ENCODE results near the gene SHISA7.

Gene SHISA7

DNA sequence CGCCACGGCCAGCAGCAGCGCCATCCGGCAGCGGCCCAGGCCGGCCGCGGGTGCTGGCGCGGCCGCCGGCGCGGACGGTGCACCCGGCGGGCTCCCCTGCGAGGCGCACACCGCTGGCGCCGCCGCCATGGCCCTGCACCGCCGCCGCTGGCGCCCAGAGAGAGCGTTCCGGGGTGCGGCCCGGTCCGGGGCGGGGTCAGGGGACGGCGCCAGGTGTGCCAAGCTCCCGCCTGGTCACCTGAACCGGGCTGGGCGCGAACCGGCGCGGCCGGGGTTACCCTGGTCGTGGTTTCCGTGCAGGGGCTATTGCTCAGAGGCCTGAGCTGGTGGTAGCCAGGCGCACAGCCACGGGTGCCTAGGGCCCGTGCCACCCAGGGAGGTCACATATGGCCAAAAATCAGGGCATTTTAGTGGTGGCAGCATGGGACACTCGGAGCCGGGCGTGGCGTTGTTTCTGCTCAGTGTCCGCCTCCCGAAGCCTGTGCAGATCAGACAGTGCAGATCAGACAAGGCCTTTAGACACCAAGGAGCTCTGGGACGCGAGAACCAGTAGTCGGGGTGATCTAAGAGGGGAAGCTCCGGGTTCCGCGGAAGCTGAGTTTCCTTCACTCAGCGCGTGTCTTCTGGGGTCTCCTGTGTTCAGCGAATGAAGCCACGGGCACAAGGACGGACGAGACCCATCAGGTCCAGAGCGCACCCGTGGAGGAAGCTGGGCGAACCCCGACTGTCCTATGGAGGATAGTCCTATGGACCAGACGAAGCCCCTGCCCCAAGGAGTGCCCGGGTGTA lies 58.8 kb downstream of the SHISA7 start, which contains the start of gene TMEM238:
Gene TMEM238, minus strand, starts transcription at position 162 of the 789 bp plus-strand sequence. Its CDS starts 33 bp downstream, at position 129.
- H3K27ac ChIP-seq (replicated peaks), result peak within 1 kb of the TSS; percentile 74
- peak; percentile 31; the same call in 1 of the 2 replicates for TF ChIP-seq POLR2AphosphoS5 (IDR thresholded peaks at IDR 0.05; ENCODE audit: low read depth)
- no peak for TF ChIP-seq SPI1 (IDR thresholded peaks at IDR 0.05; ENCODE audit: borderline replicate concordance, low read depth)
- peak within 1 kb of the TSS; percentile 51 for H3K4me3 ChIP-seq (replicated peaks; ENCODE audit: insufficient read depth, low read length)
- DNase-seq (ENCODE audit: low read depth in 1 of 2, low spot score in 1 of 2), result peak in 1 of 2 experiments; percentile 39
- H3K27me3 ChIP-seq (ENCODE audit: insufficient read depth, poor library complexity, severe bottlenecking), result no peaks in the 10 kb centered on the region

DNA sequence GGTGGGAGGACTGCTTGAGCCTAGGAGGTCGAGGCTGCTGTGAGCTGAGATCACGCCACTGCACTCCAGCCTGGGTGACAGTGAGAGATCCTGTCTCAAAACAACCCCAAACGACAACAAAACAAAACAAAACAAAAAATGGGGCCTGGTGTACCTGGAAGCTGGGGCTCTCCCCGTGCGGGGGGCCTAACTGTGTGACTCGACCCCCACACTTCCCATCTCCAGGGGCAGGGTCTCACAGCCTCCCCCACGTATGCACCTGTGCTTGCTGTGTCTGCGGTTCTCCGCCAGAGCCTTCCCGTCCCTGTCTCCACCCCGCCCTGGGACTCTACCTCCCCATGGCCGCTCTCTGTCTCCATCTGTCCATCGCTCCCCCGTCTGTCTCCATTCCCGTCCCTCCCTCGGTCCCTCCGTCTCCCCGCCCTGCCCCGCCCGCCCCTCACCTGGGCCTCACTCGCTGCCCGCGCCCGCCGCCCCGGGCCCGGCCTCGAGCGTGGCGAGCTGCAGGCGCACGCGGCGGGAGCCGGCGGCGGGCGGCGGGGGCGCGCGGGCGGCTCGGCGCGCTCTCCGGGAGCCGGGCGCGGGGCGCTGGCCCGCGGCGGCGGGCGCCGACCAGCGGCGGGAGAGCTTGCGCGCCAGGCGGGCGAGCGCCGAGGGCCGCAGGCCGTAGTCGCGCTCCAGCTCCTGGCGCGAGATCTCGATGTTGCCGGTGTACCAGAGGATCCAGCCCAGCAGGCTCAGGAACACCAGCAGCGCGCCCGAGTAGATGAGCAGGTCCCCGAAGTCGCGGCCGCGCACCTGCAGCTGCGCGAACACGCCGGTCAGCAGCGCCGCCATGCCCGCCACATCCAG lies 59.6 kb downstream of the SHISA7 start:
- H3K27me3 ChIP-seq (ENCODE audit: insufficient read depth, poor library complexity, severe bottlenecking), result no peaks in the 10 kb centered on the region
- DNase-seq (ENCODE audit: low read depth in 1 of 2, low spot score in 1 of 2), result peak in 1 of 2 experiments; percentile 64
- TF ChIP-seq GABPA (IDR thresholded peaks at IDR 0.05; ENCODE audit: low read depth), result no peak
- TF ChIP-seq SPI1 (IDR thresholded peaks at IDR 0.05; ENCODE audit: borderline replicate concordance, low read depth), result no peak
- no peak; the same call in 1 of the 2 replicates for TF ChIP-seq POLR2AphosphoS5 (IDR thresholded peaks at IDR 0.05; ENCODE audit: low read depth)
- TF ChIP-seq, protein P1, sequence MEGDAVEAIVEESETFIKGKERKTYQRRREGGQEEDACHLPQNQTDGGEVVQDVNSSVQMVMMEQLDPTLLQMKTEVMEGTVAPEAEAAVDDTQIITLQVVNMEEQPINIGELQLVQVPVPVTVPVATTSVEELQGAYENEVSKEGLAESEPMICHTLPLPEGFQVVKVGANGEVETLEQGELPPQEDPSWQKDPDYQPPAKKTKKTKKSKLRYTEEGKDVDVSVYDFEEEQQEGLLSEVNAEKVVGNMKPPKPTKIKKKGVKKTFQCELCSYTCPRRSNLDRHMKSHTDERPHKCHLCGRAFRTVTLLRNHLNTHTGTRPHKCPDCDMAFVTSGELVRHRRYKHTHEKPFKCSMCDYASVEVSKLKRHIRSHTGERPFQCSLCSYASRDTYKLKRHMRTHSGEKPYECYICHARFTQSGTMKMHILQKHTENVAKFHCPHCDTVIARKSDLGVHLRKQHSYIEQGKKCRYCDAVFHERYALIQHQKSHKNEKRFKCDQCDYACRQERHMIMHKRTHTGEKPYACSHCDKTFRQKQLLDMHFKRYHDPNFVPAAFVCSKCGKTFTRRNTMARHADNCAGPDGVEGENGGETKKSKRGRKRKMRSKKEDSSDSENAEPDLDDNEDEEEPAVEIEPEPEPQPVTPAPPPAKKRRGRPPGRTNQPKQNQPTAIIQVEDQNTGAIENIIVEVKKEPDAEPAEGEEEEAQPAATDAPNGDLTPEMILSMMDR (IDR thresholded peaks at IDR 0.05; ENCODE audit: insufficient read depth, low read length), result no peak
- TF ChIP-seq, protein P2, sequence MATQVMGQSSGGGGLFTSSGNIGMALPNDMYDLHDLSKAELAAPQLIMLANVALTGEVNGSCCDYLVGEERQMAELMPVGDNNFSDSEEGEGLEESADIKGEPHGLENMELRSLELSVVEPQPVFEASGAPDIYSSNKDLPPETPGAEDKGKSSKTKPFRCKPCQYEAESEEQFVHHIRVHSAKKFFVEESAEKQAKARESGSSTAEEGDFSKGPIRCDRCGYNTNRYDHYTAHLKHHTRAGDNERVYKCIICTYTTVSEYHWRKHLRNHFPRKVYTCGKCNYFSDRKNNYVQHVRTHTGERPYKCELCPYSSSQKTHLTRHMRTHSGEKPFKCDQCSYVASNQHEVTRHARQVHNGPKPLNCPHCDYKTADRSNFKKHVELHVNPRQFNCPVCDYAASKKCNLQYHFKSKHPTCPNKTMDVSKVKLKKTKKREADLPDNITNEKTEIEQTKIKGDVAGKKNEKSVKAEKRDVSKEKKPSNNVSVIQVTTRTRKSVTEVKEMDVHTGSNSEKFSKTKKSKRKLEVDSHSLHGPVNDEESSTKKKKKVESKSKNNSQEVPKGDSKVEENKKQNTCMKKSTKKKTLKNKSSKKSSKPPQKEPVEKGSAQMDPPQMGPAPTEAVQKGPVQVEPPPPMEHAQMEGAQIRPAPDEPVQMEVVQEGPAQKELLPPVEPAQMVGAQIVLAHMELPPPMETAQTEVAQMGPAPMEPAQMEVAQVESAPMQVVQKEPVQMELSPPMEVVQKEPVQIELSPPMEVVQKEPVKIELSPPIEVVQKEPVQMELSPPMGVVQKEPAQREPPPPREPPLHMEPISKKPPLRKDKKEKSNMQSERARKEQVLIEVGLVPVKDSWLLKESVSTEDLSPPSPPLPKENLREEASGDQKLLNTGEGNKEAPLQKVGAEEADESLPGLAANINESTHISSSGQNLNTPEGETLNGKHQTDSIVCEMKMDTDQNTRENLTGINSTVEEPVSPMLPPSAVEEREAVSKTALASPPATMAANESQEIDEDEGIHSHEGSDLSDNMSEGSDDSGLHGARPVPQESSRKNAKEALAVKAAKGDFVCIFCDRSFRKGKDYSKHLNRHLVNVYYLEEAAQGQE (IDR thresholded peaks at IDR 0.05; ENCODE audit: insufficient replicate concordance, low read depth), result no peak
- H3K4me3 ChIP-seq (replicated peaks; ENCODE audit: insufficient read depth, low read length), result peak overlapping the region; percentile 51
- H3K27ac ChIP-seq (replicated peaks), result peak overlapping the region; percentile 50

DNA sequence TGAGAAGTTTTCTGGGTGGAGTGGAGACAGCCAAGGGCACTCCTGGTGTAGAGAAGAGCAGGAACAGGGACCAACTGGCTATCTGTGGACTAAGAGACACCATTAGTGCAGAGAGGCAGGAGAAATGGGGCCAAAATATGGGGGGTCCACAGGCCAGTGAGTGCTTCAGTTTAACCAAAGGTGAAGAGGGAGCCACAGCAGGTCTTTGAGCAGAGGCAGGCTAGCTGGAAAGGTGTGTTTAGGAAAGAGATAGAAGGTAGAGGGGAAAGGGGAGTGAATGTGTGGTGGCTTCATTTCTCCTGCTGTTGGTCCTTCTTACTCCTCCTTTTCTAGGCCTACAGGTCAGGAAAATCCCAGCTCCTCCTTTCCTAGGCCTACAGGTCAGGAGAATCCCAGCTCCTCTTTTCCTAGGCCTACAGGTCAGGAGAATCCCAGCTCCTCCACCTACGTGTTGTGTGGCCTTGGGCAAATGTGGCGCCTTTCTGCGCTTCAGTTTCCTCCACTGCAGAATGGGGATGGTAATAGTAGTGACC lies 60.5 kb downstream of the SHISA7 start:
- Histone ChIP-seq H3K4me3 (replicated peaks; ENCODE audit: insufficient read depth, low read length) (no peak overlapping the region), H3K27me3 (ENCODE audit: insufficient read depth, poor library complexity, severe bottlenecking) (peaks cover 3% of the 10 kb centered on the region), H3K27ac (replicated peaks) (no peak overlapping the region)
- no peak for DNase-seq (ENCODE audit: low read depth in 1 of 2, low spot score in 1 of 2)
- TF ChIP-seq, protein P1 (IDR thresholded peaks at IDR 0.05; ENCODE audit: insufficient read depth, low read length), result no peak
- TF ChIP-seq SPI1 (IDR thresholded peaks at IDR 0.05; ENCODE audit: borderline replicate concordance, low read depth) (no peak), GABPA (IDR thresholded peaks at IDR 0.05; ENCODE audit: low read depth) (no peak), POLR2AphosphoS5 (IDR thresholded peaks at IDR 0.05; ENCODE audit: low read depth) (no peak)
- TF ChIP-seq, protein P2 (IDR thresholded peaks at IDR 0.05; ENCODE audit: insufficient replicate concordance, low read depth), result no peak
